Raji (cell line): Measurements from ENCODE around the gene TPH1.

Source experiments
- POLR2A ChIP-seq: IDR thresholded peaks from 2 replicates; pipeline ENCODE4 v1.6.1; 2011; ENCODE audit warnings: low read depth, low read length, control low read depth; ENCODE audit not compliant: insufficient read depth

Gene TPH1

DNA sequence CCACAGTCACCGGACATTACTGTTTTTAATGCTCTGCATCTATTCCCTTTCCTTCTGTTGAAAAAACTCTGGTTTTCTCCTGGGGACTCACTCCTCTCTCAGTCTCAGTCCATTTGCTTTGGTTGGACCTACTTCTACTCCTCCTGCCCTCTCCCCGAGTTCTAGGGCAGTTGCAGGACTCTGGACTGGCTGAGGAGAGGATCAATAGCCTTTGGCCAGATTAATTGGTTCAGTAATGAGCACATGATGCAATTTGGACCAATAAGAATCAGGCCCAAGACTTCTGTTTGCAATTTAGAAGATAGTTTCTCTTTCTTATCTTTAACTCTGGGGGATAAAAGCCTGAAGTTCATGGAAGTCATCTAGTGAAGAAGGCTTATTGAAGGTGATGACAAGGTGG lies 15.3 kb upstream of the TPH1 start:
- TF ChIP-seq POLR2A: no peak

DNA sequence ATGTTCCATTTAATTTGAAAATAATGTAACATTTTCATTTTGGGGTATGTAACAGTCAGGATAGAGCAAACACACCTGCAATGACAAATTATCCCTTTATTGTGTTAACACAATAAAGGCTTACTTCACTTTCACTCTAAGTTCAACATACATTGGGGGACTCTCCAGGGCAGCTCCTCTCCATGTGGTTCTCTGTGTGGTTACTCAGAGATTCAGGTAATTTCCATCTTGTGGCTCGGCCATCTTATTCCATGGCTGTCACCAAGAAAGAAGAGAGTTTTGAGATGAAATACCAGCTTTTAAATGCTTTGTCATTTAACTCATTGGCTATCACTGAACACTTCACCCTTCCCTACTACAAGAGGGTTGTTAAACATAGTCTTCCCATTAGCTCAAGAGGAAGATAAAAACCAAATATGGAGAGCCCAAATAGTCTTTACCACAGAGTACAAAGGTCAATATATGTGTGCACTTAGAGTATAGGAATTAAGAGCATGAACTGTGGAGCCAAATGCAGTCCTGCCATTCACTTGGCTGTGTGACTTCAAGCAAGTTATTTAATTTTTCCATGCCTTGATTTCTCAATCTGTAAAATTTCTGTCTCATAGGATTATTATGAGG lies 10.6 kb upstream of the TPH1 start:
- no peak for TF ChIP-seq POLR2A

DNA sequence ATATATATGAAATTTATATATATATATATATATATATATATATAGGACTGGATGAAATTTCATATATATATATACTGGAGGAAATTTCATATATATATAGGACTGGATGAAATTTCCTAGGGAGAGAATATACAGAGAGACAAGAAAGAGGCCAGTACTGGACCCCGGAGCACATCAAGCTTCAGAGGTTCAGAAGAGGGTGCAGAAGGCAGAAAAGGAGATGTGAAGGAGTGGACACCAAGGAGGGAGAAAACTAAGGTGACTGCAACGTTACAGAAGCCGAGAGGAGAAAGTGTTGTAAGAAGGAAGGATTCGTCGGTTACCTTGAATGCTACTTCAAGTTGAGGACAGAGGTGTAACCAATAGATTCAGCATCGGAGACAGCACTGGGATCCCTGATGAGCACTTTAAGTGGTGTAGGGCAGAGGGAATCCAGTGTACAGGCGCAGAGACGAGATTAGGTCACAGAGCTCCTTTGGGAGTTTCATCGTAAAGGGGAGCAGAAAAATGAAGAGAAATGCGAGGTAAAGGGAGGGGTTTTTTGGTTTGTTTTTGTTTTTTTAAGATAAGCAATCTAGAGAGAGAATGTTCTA lies 8.5 kb upstream of the TPH1 start:
- TF ChIP-seq POLR2A: no peak

- TF ChIP-seq POLR2A: no peak
Measured at GRCh38 chr11:18050848-18051247, 4.8 kb upstream of the TPH1 start.

- TF ChIP-seq POLR2A: no peak
Measured at GRCh38 chr11:18036456-18036855, 9.6 kb downstream of the TPH1 start.

DNA sequence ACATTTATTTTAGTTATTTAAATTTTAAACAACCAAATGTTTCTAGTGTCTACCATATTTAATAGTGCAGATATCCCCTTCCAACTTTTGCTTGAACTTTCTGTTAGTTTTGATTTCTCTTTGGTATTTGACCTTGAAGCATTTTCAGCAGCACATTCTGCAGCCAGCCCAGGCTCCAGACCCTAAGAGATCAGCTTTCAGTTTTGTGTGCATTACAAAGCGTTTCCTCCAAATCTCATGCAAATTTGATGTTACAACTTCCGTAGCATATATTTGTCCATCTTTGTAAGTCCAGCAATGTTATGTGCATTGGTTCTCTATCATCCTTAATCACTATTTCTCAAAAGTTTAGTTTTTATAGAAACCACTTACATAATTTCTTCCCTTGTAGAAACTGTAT lies 18.6 kb downstream of the TPH1 start:
- no peak for TF ChIP-seq POLR2A

DNA sequence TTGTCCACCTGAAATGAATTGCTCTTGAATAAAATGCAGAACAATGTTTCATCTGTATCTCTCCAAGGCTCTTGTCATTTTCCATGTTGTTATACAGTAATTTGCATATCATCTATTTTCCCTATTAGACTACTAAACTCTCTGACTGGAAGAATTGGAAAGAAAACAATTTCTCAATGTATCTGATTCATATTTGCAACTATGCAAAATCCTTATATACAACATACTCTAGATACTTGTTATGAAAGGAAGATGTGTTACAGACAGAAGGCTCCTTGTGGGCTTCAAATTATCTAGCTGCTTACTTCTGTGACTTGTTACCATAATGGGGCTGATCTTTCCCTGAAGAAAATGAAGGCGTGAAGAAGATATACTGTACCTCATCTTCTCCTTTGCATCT lies 23.6 kb downstream of the TPH1 start:
- no peak for TF ChIP-seq POLR2A

- TF ChIP-seq POLR2A: no peak
Measured at GRCh38 chr11:18019650-18020049, 26.4 kb downstream of the TPH1 start.

DNA sequence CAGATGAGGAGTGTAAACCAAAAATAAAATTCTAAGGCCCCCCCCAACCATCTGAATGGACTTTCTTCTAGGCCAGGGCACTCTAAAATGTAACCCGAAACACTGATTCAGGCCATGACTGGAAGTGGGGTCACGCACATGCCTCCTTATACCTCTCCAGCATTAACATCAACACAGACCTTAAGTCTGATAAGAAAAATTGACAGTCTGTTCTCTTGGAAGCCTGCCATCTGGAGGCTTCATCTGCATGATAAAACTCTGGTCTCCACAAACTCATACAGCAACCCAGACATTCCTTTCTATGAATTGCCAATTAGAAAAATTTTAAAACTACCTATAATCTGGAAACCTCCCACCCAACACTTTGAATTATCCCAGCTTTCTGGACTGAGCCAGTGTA lies 29.3 kb downstream of the TPH1 start:
- no peak for TF ChIP-seq POLR2A

GRCh38 chr11:18014876-18015275 lies 31.2 kb downstream of the TPH1 start:
- no peak for TF ChIP-seq POLR2A

DNA sequence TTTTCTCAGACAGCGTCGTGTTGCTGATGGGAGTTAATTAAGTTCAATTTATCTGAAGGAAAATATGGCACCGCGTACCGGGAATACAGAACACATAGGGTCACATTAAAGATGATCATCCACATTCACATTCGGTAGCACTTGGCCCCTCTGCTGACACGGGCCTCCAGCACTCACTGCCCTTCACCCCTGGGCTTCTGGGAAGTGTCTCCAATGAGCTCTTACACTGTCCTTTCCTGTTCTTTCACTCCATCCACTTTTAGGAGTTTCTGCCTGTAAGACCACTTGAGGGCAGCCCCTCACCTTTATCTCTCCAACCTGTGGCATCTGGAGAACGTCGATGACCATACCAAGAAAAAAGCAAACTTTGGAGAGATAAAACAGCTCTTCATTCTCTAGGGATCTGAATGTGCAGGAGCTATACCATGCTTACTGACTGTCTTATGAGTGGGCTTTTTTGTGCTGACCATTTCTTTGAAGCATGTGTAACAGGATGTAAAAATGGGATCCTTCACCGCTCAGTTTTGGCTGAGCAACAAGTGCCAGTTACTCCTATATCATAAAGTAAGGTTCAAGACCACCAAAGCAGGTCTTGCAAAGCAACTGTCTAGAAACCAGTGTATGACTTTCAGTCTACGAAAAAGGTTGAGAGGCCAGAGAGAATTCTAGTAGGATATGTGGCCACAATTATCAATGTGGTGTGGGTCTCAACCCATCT lies 32.1 kb downstream of the TPH1 start:
- no peak for TF ChIP-seq POLR2A

- peak; percentile 93 for TF ChIP-seq POLR2A
Measured at GRCh38 chr11:18012906-18013781, 32.9 kb downstream of the TPH1 start, which contains the start of gene SERGEF. Gene SERGEF (minus strand): TSS chr11:18013047. CDS start chr11:18013010, 37 bp downstream.

DNA sequence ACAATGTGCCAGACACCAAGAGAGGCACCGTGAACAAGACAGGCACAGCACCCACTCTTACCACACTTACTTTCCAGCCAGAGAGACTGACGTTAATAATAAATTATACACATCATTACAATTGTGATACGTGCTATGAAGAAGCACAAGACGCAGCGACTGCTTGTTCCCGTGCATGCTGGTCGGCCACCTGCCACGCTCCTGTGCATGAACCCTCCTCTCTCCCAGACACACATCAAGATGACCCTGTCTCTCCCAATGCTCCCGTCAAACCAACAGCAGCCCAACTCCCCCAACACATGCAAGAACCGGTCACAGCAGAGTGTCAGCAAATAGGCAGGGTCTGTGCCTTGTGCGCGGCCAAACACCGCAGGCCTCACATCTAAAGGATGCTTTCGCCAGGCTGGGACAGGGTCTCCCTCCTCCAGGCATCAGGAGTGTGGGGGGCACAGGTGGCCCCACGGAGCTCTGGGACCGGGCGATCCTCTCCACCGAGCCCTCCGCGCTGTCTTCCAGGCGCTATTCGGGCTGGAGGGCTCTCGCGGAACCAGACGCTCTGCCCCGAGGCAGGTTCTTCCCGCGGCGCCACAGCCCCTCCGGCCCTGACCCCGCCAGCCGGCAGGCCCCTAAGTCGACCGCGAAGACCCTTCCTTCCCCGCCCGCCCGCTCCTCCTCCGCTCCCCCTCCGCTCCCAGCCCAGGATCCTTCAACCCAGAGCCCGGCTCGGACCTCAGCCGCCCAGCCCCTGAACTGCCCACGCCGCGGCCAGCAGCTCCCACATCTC lies 33.8 kb downstream of the TPH1 start:
- no peak for TF ChIP-seq POLR2A

- no peak for TF ChIP-seq POLR2A
Measured at GRCh38 chr11:18011633-18012032, 34.4 kb downstream of the TPH1 start.
